Stimulated activated CD4-positive, alpha-beta T cell treated with anti-CD3 and anti-CD28 coated beads, Interleukin-1b, Interleukin-23, amount 100 ng/mL, for 48 hours (primary cell): ENCODE results near the gene CNP.
"Not testable (repeated sequence)": the region's sequence is repeated elsewhere in the genome, so short reads cannot be mapped to it uniquely, and the experiment has no call there.

Experiments
- DNase-seq: peaks from one replicate; pipeline ENCODE4 v3.0.0-alpha.2; 2020

Gene CNP

GRCh38 chr17:42010266-42010680 lies 43.7 kb downstream of the CNP start:
- not testable (repeated sequence) for DNase-seq

DNA sequence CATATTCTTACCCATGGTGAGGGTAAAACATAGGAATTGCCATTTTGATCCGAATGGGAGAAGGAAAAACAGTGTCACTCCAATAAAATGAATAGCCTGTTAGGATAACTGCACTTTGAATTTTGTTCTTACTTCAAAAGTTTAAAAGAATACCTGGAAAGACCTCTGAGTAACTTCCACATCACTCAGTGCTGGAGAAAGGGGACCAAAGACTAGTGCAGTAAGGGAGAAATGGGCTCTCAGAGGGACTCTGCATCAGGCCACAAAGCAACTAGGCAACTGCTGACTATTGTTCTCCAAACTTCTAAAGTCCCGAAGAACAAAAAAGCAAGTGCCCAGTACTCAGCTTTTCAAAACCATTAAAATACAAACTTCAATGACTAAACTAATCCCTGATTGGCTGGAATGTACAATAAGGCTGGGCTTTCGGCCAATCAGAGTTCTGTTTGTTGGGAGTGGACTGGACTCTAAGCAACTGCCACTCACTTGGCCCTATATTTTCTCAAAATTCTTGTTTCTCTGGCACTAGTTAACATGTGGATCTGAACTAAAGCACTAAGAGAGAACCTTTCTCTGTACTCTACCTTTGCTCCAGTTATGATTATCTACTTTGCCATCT lies 44.4 kb downstream of the CNP start:
- DNase-seq = peak; percentile 17

DNA sequence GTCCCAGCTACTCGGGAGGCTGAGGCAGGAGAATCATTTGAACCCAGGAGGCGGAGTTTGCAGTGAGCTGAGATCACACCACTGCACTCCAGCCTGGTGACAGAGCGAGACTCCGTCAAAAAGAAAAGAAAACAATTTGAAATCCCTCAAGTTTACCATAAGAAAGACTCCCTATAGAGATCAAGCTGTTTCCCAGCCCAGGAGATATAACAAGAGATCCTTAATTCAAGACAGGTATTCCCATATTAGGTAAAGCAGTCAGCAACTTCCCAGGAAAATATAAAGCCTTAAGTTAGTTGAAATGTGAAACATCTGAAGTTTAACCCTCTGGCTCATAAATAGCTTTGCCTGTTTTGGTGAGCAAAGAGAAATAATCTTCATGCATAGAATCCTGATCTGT lies 45.8 kb downstream of the CNP start:
- DNase-seq = not testable (repeated sequence)

DNA sequence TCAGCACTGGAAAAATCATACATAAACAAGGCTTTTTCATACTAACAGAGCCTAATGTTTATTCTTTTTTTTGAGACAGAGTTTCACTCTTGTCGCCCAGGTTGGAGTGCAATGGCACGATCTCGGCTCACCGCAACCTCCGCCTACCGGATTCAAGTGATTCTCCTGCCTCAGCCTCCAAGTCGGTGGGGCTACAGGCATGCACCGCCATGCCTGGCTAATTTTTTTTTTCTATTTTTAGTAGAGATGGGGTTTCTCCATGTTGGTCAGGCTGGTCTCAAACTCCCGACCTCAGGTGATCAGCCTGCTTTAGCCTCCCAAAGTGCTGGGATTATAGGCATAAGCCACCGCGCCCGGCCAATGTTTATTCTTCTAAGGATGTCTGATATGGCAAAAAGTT lies 47.1 kb downstream of the CNP start:
- DNase-seq = not testable (repeated sequence)

DNA sequence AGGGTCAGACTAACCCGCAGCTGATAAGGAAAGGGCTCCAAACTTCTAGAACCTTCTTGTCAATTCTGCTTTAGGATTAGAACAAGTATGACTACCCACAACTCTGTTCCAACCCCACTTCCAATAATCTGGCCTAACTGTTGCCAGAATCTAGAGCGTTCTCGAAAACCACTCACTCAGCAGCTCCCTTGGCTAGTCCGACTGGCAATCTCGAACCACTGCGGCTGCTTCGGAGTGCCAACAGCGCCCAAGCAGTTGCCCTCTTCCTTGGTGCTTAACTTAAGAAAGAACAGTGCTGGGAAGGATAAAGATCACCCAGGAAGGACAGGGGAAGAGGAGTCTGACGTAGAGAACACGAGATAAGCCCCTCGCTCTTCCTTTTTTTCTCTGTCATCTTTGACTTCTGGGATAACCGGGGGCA lies 49.8 kb downstream of the CNP start:
- DNase-seq = no peak

DNA sequence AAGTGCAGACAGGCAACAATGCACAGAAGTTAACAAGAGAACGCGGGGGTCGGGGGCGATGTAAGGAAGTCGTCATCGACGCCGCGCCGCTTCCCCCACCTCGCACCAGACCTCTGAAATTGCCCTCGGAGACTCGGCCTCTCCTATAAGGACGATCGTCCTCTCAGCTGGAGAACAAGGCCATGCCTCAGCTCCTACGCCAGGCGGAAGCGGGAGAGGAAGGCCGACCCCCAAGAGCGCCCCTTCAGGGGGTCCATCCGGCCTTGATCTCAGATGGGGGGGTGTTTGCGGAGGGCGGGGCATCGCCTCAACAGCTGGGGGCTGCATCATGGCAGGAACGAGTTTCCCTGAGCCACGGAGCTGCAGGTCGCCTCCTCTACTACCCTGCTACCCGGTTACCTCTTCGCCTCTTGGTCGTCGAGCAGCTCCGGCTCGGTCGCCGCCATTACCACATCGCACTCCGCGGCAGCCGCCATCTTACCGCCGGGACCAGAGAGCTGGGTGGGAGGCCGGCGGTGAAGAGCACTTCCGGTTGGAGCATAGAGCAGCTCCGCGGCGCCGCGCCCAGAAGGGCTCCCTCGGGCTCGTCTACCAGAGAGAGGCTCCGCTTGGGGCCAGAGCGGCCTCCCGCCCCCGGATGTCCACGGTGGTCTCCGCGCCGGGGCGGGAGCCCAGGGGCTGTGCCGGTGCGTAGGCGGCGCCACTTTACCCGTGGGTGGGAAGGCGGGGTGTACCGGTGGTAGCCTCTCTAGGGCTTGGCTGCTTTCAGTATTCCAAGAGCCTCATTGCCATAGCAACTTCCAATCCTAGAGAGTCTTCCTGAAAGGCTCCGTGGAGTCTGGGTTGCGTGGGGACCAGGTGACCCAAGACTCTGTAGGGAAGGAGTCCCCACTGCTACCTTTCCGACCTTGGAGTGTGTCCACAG lies 50.6 kb downstream of the CNP start, which contains the start of gene DNAJC7:
TSS of gene DNAJC7 (minus strand) at position 499 of the 925 bp plus-strand sequence. CDS start at position 476, 23 bp downstream.
- peak; percentile 92 for DNase-seq

- DNase-seq = peak; percentile 41
Measured at GRCh38 chr17:42017866-42018200, 51.2 kb downstream of the CNP start.

DNA sequence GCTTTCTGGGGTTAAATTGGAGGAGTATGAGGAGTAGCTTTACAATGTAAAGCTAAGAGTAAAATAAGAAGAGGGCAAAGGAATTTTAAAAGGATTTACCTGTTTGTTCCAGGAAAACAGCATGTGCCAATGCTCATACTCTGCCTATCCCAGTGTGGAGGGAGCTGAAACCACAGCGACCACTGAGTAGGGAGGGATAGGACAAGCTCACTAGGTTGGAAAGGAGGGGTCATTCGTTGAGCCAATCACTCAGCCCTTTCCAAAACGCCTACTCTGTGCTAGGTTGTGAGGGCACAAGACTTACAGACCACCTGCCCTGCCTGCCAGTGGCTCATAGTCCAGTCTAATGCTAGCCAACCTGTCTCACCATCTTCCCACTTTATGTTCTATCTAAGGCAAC lies 51.7 kb downstream of the CNP start:
- DNase-seq = no peak

- no peak for DNase-seq
Measured at GRCh38 chr17:42018988-42019387, 52.4 kb downstream of the CNP start.

DNA sequence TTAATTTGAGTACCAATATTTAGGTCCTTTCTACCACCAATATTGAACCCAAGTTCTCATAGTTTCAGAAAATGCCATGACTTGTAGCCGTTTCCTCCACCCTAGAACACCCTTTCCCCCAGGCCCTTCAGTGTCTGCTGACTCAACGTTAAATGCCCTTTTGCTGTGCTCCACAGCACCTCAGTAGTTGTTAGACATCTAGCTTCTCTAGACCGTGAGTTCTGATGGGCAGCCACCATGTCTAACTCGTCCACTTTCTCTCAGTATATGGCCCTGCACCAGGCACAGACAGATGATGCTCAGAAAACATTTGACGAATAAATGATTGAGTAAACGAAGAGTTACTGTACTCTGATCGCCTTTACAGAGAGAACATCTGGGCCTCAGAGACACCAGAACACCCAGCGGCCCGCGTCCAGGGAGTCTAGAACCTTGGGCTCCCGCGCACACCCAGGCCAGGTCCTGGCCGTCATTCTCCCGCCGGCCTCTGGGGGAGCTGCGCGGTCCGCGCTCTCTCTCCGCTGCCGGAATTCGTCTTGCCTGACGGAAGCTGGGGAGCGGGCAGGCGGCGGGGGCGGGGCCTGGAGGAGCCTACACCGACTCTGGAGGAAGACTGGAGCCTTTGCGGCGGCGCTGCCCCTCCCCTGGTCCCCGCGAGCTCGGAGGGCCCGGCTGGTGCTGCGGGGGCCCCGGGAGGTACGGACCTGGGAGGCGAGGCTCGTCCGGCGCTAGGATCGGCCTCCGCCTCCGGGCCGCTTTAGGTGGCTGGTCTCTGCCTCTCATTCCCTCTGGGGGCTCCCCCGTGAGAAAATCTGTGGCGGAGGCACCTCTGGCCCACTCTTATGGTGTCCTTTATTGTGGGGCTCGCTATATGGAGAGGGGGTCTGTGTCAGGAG lies 53.2 kb downstream of the CNP start, which contains the start of gene NKIRAS2:
TSS of gene NKIRAS2 (plus strand) at position 582 of the 896 bp plus-strand sequence. CDS start 1,488 bp downstream, outside the sequence.
- peak; percentile 95 for DNase-seq

DNA sequence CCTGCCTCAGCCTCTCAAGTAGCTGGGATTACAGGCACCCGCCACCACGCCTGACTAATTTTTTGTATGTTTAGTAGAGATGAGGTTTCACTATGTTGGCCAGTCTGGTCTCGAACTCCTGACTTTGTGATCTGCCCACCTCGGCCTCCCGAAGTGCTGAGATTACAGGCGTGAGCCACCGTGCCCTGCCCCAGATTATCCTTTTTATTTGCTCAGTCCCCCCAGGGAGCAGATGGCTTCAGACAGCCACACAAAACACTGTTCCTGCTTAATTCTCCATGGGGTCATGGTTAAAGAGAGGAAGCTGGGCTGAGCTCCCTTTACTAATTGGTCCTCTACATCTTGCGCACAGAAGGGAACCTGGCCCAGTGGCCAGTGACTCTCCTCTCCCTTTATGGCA lies 54.2 kb downstream of the CNP start:
- DNase-seq = not testable (repeated sequence)

DNA sequence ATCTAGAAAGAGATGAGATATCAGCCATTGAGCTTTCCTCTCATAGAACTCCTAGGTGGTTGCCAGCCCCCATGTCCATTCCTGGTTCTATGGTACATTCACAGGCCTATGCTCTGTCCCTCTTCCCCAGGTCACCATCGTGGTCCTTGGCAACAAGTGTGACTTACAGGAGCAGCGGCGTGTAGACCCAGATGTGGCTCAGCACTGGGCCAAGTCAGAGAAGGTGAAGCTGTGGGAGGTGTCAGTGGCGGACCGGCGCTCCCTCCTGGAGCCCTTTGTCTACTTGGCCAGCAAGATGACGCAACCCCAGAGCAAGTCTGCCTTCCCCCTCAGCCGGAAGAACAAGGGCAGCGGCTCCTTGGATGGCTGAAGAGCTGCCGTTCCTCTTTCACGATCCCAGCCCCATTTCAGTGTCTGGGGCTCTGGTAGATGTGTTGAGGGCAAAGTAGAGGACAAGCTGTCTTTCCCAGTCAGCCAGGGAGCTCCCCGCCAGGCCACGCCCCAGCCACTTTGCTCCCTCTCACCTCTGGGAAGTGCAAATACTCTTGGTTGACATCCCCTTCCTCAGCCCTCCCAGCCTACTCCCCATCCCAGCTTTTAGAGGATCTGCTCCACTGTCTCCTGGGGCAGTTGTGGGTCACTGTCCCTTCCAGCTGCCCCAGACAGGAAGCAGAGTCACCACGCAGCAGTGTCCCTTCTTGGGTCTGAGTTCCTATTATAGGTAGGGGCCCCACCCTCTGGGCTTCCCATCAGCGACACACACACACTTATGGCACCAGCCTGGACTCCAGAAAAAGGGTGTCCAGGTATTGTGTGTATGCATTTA lies 57.1 kb downstream of the CNP start:
- no peak for DNase-seq

- no peak for DNase-seq
Measured at GRCh38 chr17:42025191-42025579, 58.6 kb downstream of the CNP start.

- no peak for DNase-seq
Measured at GRCh38 chr17:42025936-42026335, 59.3 kb downstream of the CNP start.

GRCh38 chr17:42026857-42027589 lies 60.4 kb downstream of the CNP start:
- DNase-seq = no peak
